AG09309 (cell line): ENCODE results near the gene NUP54.

Experiments used
- DNase-seq: peaks from one replicate; pipeline ENCODE4 v3.0.0-alpha.2; 2010; ENCODE audit warnings: low read depth
- H3K4me3 ChIP-seq: 2 replicates; pipeline ENCODE4 v1.5.1; 2011; ENCODE audit warnings: mild to moderate bottlenecking, low read depth, low read length, moderate library complexity; ENCODE audit not compliant: control insufficient read depth
- CTCF ChIP-seq: IDR thresholded peaks from 2 replicates; pipeline ENCODE4 v1.5.1; 2011; ENCODE audit warnings: mild to moderate bottlenecking, low read depth, low read length, inconsistent platforms; ENCODE audit not compliant: insufficient read depth, control insufficient read depth; ENCODE audit errors: missing control alignments

The NUP54 gene

GRCh38 chr4:76177709-76178108, 29.5 kb upstream of the NUP54 start:
- DNase-seq: no peak
- no peak for TF ChIP-seq CTCF
- H3K4me3 ChIP-seq: no peak overlapping the region

- TF ChIP-seq CTCF: no peak
- DNase-seq: no peak
These were observed 27.1 kb upstream of the NUP54 start for GRCh38 chr4:76175336-76175735.

GRCh38 chr4:76174216-76174615, 26.0 kb upstream of the NUP54 start:
- TF ChIP-seq CTCF: no peak
- no peak for DNase-seq
- no peak overlapping the region for H3K4me3 ChIP-seq

More at GRCh38 chr4:76175336-76175735, 27.1 kb upstream of the NUP54 start:
- no peak overlapping the region for H3K4me3 ChIP-seq

GRCh38 chr4:76168688-76169087, 20.5 kb upstream of the NUP54 start:
- no peak for DNase-seq
- no peak overlapping the region for H3K4me3 ChIP-seq
- no peak for TF ChIP-seq CTCF

GRCh38 chr4:76166480-76166879, 18.3 kb upstream of the NUP54 start:
- TF ChIP-seq CTCF: no peak
- no peak for DNase-seq
- H3K4me3 ChIP-seq: no peak overlapping the region

GRCh38 chr4:76160355-76160754, 12.2 kb upstream of the NUP54 start:
- H3K4me3 ChIP-seq: no peak overlapping the region
- no peak for TF ChIP-seq CTCF
- no peak for DNase-seq

GRCh38 chr4:76156635-76157034, 8.4 kb upstream of the NUP54 start:
- H3K4me3 ChIP-seq: no peak overlapping the region
- DNase-seq: no peak
- no peak for TF ChIP-seq CTCF
